ENCODE measurements around the gene CIART. TPM values are rescaled to one million over a fixed set of nuclear protein-coding genes. Genes with fewer than 3 reads are reported as not detected.
"Not testable (repeated sequence)": the region's sequence is repeated elsewhere in the genome, so short reads cannot be mapped to it uniquely, and the experiment has no call there.

Gene CIART
- total RNA-seq, 1 donor from 2014 or later = 3.4 TPM

DNA sequence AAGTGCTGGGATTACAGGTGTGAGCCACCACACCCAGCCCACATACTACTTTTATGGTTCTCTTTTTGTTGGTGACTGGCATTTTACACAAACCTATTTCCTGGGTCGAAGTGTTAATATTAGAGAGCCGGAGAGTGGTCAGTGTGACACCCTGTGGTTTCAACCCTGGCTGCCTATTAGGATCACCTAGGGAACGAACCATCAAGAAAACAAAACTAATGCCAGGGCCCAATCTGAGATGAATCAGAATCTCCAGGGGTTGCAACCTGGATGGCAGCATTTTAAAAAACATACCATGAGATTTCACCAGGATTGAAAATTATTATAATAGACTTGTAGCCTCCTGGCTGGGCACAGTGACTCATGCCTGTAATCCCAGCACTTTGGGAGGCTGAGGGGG, 17.4 kb downstream of the CIART start:
- peaks cover 15% of the 10 kb centered on the region for H3K4me1 Mint-ChIP-seq (ENCODE audit: low read depth)
- H3K9me3 Mint-ChIP-seq = no peaks in the 10 kb centered on the region
- H3K4me3 Mint-ChIP-seq = no peak overlapping the region
- H3K36me3 Mint-ChIP-seq (ENCODE audit: low read depth) = peaks cover 44% of the 10 kb centered on the region
- intact Hi-C loops (cut with micrococcal nuclease) = no loop called here
- no peak overlapping the region for H3K27ac Mint-ChIP-seq
- H3K27me3 Mint-ChIP-seq (ENCODE audit: insufficient read depth) = no peaks in the 10 kb centered on the region
- DNase-seq (ENCODE audit: low spot score) = no peak

DNA sequence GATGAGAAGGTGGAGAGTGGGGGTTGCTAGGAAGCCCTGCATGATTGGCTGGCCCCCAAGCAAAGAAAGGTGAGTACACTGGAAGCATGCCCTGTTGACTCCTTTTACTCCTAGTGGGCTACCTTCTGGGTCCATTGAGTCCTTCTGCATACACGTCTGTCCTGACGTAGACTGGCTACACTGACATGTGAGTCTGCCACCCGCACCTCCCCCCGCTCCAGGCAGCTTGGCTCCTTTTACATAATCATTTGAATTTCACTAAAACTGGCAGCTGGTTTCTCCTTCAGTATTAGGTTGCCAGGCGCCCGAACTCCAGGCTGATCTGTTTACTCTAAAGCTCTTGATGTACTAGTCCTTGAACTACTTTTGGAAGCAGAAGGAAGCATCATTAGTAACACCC, 20.0 kb downstream of the CIART start:
- no peaks in the 10 kb centered on the region for H3K27me3 Mint-ChIP-seq (ENCODE audit: insufficient read depth)
- intact Hi-C loops (cut with micrococcal nuclease) = no loop called here

DNA sequence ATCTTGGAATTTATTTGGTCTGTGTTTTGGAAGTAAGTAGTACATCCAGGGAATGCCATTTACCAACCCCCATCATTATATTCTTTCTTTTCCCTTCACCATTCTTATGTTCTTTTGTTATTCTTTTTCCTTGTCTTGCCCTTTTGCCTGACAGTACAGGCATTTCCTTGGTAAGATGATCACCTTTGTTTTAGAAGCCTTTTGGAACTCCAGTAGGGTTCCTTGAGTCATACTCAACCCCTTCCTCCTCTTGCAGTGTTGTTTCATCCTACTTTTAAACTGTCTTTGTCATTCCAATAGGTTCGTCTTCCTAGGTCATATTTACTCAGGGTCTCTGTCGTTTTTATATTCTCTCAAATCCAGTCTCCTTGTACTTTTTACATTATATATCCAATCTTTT, 20.5 kb downstream of the CIART start:
- intact Hi-C loops (cut with micrococcal nuclease) = no loop called here
- no peaks in the 10 kb centered on the region for H3K27me3 Mint-ChIP-seq (ENCODE audit: insufficient read depth)

More for the DNA sequence above, 20.0 kb downstream of the CIART start:
- H3K27ac Mint-ChIP-seq = no peak overlapping the region
- H3K4me3 Mint-ChIP-seq = no peak overlapping the region
- DNase-seq (ENCODE audit: low spot score) = no peak
- H3K4me1 Mint-ChIP-seq (ENCODE audit: low read depth) = no peaks in the 10 kb centered on the region
- H3K9me3 Mint-ChIP-seq = no peaks in the 10 kb centered on the region
- peaks cover 37% of the 10 kb centered on the region for H3K36me3 Mint-ChIP-seq (ENCODE audit: low read depth)

DNA sequence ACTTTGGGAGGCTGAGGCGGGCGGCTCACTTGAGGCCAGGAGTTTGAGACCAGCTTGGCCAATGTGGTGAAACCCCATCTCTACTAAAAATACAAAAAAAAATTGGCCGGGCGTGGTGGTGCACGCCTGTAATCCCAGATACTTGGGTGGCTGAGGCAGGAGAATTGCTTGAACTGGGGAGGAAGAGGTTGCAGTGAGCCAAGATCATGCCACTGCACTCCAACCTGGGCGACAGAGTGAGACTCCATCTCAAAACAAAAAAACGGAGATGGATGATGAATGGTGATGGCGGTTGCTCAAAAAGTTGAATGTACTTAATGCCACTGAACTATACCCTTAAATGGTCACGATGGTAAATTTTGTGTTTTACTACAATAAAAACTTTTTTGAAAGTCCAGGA, 26.2 kb downstream of the CIART start:
- H3K27me3 Mint-ChIP-seq (ENCODE audit: insufficient read depth); intact Hi-C loops (cut with micrococcal nuclease); DNase-seq (ENCODE audit: low spot score); H3K4me1 Mint-ChIP-seq (ENCODE audit: low read depth); H3K9me3 Mint-ChIP-seq; H3K27ac Mint-ChIP-seq; H3K4me3 Mint-ChIP-seq: not testable (repeated sequence)
- H3K36me3 Mint-ChIP-seq (ENCODE audit: low read depth) = peaks cover 19% of the 10 kb centered on the region

More for the DNA sequence above, 20.5 kb downstream of the CIART start:
- no peaks in the 10 kb centered on the region for H3K4me1 Mint-ChIP-seq (ENCODE audit: low read depth)
- no peaks in the 10 kb centered on the region for H3K9me3 Mint-ChIP-seq
- DNase-seq (ENCODE audit: low spot score) = no peak
- no peak overlapping the region for H3K4me3 Mint-ChIP-seq
- no peak overlapping the region for H3K27ac Mint-ChIP-seq
- peaks cover 36% of the 10 kb centered on the region for H3K36me3 Mint-ChIP-seq (ENCODE audit: low read depth)

DNA sequence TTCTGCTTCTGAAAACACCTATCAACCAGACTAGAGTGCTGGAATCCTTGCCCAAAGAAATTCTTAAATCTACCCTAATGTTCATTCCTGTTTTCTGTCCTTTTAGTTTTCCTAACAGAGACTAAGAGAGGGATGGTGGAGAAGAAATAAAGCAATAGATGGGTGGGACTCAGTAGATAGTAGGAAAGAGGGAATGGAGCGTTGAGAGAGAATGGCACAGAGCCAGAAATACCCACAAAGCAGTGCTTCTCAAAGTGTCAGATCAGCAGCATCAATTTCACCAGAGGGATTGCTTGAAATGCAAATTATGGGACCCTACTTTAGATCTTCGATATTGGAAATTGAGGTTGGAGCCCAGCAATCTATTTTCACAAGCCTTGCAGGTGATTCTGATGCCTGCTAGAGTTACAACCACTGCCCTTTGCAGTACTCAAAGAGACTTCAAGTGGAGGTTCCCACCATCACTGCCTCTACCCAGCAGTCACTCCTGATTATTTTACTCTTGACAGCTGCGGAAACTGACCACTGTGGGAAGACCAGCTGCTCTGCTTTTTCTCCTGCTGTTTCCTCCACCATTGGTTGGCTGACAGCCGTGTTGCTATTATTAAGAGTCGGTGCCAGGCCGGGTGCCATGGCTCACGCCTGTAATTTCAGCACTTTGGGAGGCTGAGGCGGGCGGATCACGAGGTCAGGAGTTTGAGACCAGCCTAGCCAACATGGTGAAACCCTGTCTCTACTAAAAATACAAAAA, 27.6 kb downstream of the CIART start:
- Mint-ChIP-seq H3K4me3 (no peak overlapping the region), H3K27ac (no peak overlapping the region), H3K27me3 (ENCODE audit: insufficient read depth) (no peaks in the 10 kb centered on the region), H3K4me1 (ENCODE audit: low read depth) (no peaks in the 10 kb centered on the region), H3K36me3 (ENCODE audit: low read depth) (peaks cover 17% of the 10 kb centered on the region), H3K9me3 (no peaks in the 10 kb centered on the region)
- intact Hi-C loops (cut with micrococcal nuclease) = no loop called here
- DNase-seq (ENCODE audit: low spot score) = no peak

DNA sequence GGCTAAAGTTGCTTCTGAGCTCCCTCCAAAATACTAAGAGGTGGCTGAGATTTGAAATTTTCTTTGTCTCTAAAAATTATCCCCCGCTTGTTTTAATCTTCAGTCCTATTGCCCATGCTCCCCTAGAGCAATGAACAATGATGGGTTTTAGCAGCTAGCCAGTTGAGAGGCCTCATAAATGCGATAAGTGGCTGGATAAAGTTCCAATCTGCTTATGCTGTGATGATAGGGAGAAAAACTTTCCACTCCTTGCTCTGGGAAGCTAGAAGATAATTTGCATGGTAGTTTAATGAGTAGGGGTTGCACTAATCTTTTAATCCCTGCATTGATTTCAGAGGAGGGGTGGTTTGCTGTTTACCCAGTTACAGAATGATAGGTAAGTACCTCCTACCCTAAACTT, 29.4 kb downstream of the CIART start:
- Mint-ChIP-seq H3K36me3 (ENCODE audit: low read depth) (peaks cover 12% of the 10 kb centered on the region), H3K4me3 (no peak overlapping the region), H3K27me3 (ENCODE audit: insufficient read depth) (no peaks in the 10 kb centered on the region), H3K9me3 (no peaks in the 10 kb centered on the region), H3K4me1 (ENCODE audit: low read depth) (no peaks in the 10 kb centered on the region), H3K27ac (no peak overlapping the region)
- DNase-seq (ENCODE audit: low spot score) = no peak
- intact Hi-C loops (cut with micrococcal nuclease) = no loop called here

DNA sequence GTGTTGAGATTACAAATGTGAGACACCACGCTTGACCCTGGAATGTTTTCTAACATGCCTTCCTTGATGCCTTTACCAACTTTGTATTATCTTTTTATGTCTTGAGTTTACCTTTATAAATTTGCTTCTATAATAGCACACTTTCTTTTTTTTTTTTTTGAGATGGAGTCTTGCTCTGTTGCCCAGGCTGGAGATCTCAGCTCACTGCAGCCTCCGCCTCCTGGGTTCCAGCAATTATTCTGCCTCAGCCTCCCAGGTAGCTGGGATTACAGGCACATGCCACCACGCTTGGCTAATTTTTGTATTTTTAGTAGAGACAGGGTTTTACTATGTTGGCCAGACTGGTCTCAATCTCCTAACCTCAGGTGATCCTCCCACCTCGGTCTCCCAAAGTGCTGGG, 32.3 kb downstream of the CIART start:
- H3K36me3 Mint-ChIP-seq (ENCODE audit: low read depth); H3K4me1 Mint-ChIP-seq (ENCODE audit: low read depth); H3K27ac Mint-ChIP-seq; H3K9me3 Mint-ChIP-seq; intact Hi-C loops (cut with micrococcal nuclease); H3K27me3 Mint-ChIP-seq (ENCODE audit: insufficient read depth); DNase-seq (ENCODE audit: low spot score); H3K4me3 Mint-ChIP-seq: not testable (repeated sequence)

DNA sequence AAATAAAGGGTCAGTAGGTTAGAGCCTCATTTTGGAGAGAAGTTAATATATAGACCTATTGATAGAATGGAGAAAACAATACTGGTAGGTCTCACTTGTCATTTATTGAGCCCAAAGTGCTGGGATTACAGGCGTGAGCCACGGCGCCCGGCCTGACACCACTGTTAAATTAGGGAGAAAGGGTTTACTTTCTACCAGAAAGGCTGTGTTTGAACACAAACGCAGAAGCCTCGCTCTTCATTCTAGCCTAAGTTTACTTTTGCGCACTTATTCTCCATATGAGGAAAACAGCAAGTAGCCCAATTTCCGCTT, 38.3 kb downstream of the CIART start:
- Mint-ChIP-seq H3K4me3 (peak overlapping the region; percentile 99), H3K27me3 (ENCODE audit: insufficient read depth) (peaks cover 1% of the 10 kb centered on the region), H3K4me1 (ENCODE audit: low read depth) (peaks cover 20% of the 10 kb centered on the region), H3K36me3 (ENCODE audit: low read depth) (peaks cover 13% of the 10 kb centered on the region), H3K9me3 (no peaks in the 10 kb centered on the region), H3K27ac (peak overlapping the region; percentile 98)
- intact Hi-C loops (cut with micrococcal nuclease) = loop anchor here (5.0 kb wide), 2 partner anchors 38 to 108 kb away; partner anchors contain the start of gene CIART
- no peak for DNase-seq (ENCODE audit: low spot score)

DNA sequence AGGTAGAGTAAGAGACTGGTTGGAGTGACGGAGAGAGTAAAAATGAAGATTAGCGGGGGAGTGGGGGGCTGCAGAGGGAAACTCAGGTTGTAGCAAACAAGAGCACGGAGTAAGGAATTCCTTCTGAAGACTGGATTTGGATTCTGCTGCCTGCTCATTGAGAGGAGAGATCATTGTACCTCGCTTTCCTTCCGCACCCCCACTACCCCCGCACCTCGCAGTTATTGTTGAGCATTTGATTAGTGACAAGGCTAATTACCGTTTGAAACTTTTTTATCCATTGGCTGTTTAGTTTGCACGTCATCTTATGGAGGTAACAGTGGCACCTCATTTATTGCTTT, 39.4 kb downstream of the CIART start:
- Mint-ChIP-seq H3K9me3 (no peaks in the 10 kb centered on the region), H3K4me3 (peak overlapping the region; percentile 99), H3K4me1 (ENCODE audit: low read depth) (peaks cover 28% of the 10 kb centered on the region), H3K36me3 (ENCODE audit: low read depth) (peaks cover 21% of the 10 kb centered on the region), H3K27me3 (ENCODE audit: insufficient read depth) (peaks cover 1% of the 10 kb centered on the region), H3K27ac (peak overlapping the region; percentile 98)
- intact Hi-C loops (cut with micrococcal nuclease) = loop anchor here (1.0 to 5.0 kb wide), 11 partner anchors 28 to 555 kb away; partner anchors contain the start of genes ANP32E, APH1A, ARNT and BOLA1
- no peak for DNase-seq (ENCODE audit: low spot score)

DNA sequence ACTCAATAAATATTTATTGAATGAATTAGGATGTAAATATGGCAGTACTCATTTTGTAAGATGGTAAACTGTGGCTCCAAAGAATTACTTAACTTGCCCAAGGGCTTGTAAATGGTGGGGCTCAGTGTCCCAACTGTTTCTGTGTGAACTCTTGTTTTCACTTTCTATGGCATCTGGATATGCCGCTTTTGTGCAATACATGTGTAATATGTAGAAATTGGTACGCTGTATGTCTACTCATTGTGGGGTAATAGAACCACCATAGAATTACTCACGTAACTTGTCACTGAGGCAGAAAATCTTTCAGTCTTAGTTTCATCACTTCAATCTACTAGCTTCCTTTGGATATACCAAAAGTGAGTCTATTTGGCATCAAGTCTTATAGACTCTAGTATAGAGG, 40.0 kb downstream of the CIART start:
- DNase-seq (ENCODE audit: low spot score) = peak; percentile 6
- Mint-ChIP-seq H3K27ac (peak overlapping the region; percentile 98), H3K27me3 (ENCODE audit: insufficient read depth) (peaks cover 1% of the 10 kb centered on the region), H3K4me1 (ENCODE audit: low read depth) (peaks cover 28% of the 10 kb centered on the region), H3K4me3 (peak overlapping the region; percentile 99), H3K9me3 (no peaks in the 10 kb centered on the region), H3K36me3 (ENCODE audit: low read depth) (peaks cover 21% of the 10 kb centered on the region)
- intact Hi-C loops (cut with micrococcal nuclease) = loop anchor here (1.0 to 5.0 kb wide), 3 partner anchors 40 to 165 kb away; partner anchors contain the start of genes CIART and TARS2

DNA sequence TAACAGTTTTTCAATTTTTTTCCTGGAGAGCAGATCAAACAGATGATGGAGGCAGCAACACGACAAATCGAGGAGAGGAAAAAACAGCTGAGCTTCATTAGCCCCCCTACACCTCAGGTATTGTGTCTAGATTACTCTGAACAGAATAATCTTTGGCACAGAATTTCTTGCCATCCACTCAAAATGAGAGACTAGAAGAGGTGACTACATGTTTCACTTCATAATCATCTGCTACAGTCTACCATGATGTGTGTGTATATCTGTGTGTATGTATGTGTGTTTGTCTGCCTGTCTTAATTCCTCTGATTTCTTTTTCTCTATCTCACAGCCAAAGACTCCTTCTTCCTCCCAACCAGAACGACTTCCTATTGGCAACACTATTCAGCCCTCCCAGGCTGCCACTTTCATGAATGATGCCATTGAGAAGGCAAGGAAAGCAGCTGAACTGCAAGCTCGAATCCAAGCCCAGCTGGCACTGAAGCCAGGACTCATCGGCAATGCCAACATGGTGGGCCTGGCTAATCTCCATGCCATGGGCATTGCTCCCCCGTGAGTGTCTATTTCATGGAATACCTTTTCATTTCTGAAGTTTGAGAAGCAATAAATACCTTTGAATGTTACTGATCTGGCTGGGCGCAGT, 50.4 kb downstream of the CIART start:
- intact Hi-C loops (cut with micrococcal nuclease) = no loop called here
- Mint-ChIP-seq H3K27ac (no peak overlapping the region), H3K4me1 (ENCODE audit: low read depth) (no peaks in the 10 kb centered on the region), H3K4me3 (no peak overlapping the region), H3K9me3 (no peaks in the 10 kb centered on the region), H3K27me3 (ENCODE audit: insufficient read depth) (no peaks in the 10 kb centered on the region), H3K36me3 (ENCODE audit: low read depth) (peaks cover 42% of the 10 kb centered on the region)
- DNase-seq (ENCODE audit: low spot score) = no peak

Measured in activated T-helper 1 cell treated with anti-CD3 and anti-CD28 coated beads, Interleukin-12 subunit alpha, Interleukin-12 subunit beta, Interleukin-2, Interleukin-4 antibody, amounts not matched to agents 30 ng/mL and 10 ng/mL and 1 ng/mL, durations not matched to agents 14 hours and 24 hours and 36 hours (primary cell).